ENCODE data around the gene ADARB1.
A peak's percentile ranks its signal among the peaks of the same experiment; 100 is the strongest.

ADARB1 gene

GRCh38 chr21:45125357-45125756, 51.0 kb downstream of the ADARB1 start:
- H3K9me3 ChIP-seq (ENCODE audit: control insufficient read depth in 2 of 2, low read length in 2 of 2) = no peaks in the 10 kb centered on the region
- no peak overlapping the region for H3K27ac ChIP-seq (ENCODE audit: low read depth in 2 of 2, low read length in 2 of 2)
- peaks cover 0 to 8% of the 10 kb centered on the region in 2 donors for H3K4me1 ChIP-seq (ENCODE audit: control insufficient read depth in 2 of 2, insufficient read depth in 2 of 2, low read length in 2 of 2)
- no peak overlapping the region for H3K4me3 ChIP-seq (ENCODE audit: low read length in 2 of 2)
- no peaks in the 10 kb centered on the region for H3K36me3 ChIP-seq (ENCODE audit: control insufficient read depth in 2 of 2, insufficient read depth in 2 of 2, low read length in 2 of 2)
- no peaks in the 10 kb centered on the region for H3K27me3 ChIP-seq (ENCODE audit: control insufficient read depth in 2 of 2, insufficient read depth in 2 of 2, low read length in 2 of 2)
- no peak overlapping the region for H3K9ac ChIP-seq (ENCODE audit: low read depth in 1 of 2, low read length in 2 of 2)

GRCh38 chr21:45126204-45126626, 51.8 kb downstream of the ADARB1 start:
- H3K4me3 ChIP-seq (ENCODE audit: low read length in 2 of 2) = no peak overlapping the region
- no peaks in the 10 kb centered on the region for H3K36me3 ChIP-seq (ENCODE audit: control insufficient read depth in 2 of 2, insufficient read depth in 2 of 2, low read length in 2 of 2)
- no peak overlapping the region for H3K9ac ChIP-seq (ENCODE audit: low read depth in 1 of 2, low read length in 2 of 2)
- H3K4me1 ChIP-seq (ENCODE audit: control insufficient read depth in 2 of 2, insufficient read depth in 2 of 2, low read length in 2 of 2) = peaks cover 0 to 2% of the 10 kb centered on the region in 2 donors
- no peaks in the 10 kb centered on the region for H3K9me3 ChIP-seq (ENCODE audit: control insufficient read depth in 2 of 2, low read length in 2 of 2)
- no peaks in the 10 kb centered on the region for H3K27me3 ChIP-seq (ENCODE audit: control insufficient read depth in 2 of 2, insufficient read depth in 2 of 2, low read length in 2 of 2)
- no peak overlapping the region for H3K27ac ChIP-seq (ENCODE audit: low read depth in 2 of 2, low read length in 2 of 2)

- Histone ChIP-seq H3K9ac (ENCODE audit: low read depth in 1 of 2, low read length in 2 of 2) (no peak overlapping the region), H3K4me3 (ENCODE audit: low read length in 2 of 2) (no peak overlapping the region), H3K4me1 (ENCODE audit: control insufficient read depth in 2 of 2, insufficient read depth in 2 of 2, low read length in 2 of 2) (no peaks in the 10 kb centered on the region), H3K36me3 (ENCODE audit: control insufficient read depth in 2 of 2, insufficient read depth in 2 of 2, low read length in 2 of 2) (no peaks in the 10 kb centered on the region), H3K27ac (ENCODE audit: low read depth in 2 of 2, low read length in 2 of 2) (no peak overlapping the region), H3K27me3 (ENCODE audit: control insufficient read depth in 2 of 2, insufficient read depth in 2 of 2, low read length in 2 of 2) (no peaks in the 10 kb centered on the region), H3K9me3 (ENCODE audit: control insufficient read depth in 2 of 2, low read length in 2 of 2) (no peaks in the 10 kb centered on the region)
Measured at GRCh38 chr21:45126983-45127382, 52.6 kb downstream of the ADARB1 start.

GRCh38 chr21:45127937-45128336, 53.6 kb downstream of the ADARB1 start:
- H3K36me3 ChIP-seq (ENCODE audit: control insufficient read depth in 2 of 2, insufficient read depth in 2 of 2, low read length in 2 of 2) = no peaks in the 10 kb centered on the region
- no peak overlapping the region for H3K27ac ChIP-seq (ENCODE audit: low read depth in 2 of 2, low read length in 2 of 2)
- H3K27me3 ChIP-seq (ENCODE audit: control insufficient read depth in 2 of 2, insufficient read depth in 2 of 2, low read length in 2 of 2) = no peaks in the 10 kb centered on the region
- H3K9ac ChIP-seq (ENCODE audit: low read depth in 1 of 2, low read length in 2 of 2) = no peak overlapping the region
- no peaks in the 10 kb centered on the region for H3K4me1 ChIP-seq (ENCODE audit: control insufficient read depth in 2 of 2, insufficient read depth in 2 of 2, low read length in 2 of 2)
- H3K4me3 ChIP-seq (ENCODE audit: low read length in 2 of 2) = no peak overlapping the region
- no peaks in the 10 kb centered on the region for H3K9me3 ChIP-seq (ENCODE audit: control insufficient read depth in 2 of 2, low read length in 2 of 2)

- no peak overlapping the region for H3K9ac ChIP-seq (ENCODE audit: low read depth in 1 of 2, low read length in 2 of 2)
Measured at GRCh38 chr21:45128613-45129188, 54.3 kb downstream of the ADARB1 start.

GRCh38 chr21:45129189-45129923, 55.0 kb downstream of the ADARB1 start:
- H3K4me1 ChIP-seq (ENCODE audit: control insufficient read depth in 2 of 2, insufficient read depth in 2 of 2, low read length in 2 of 2) = no peaks in the 10 kb centered on the region
- H3K9me3 ChIP-seq (ENCODE audit: control insufficient read depth in 2 of 2, low read length in 2 of 2) = no peaks in the 10 kb centered on the region
- H3K27me3 ChIP-seq (ENCODE audit: control insufficient read depth in 2 of 2, insufficient read depth in 2 of 2, low read length in 2 of 2) = no peaks in the 10 kb centered on the region
- no peak overlapping the region for H3K9ac ChIP-seq (ENCODE audit: low read depth in 1 of 2, low read length in 2 of 2)
- H3K27ac ChIP-seq (ENCODE audit: low read depth in 2 of 2, low read length in 2 of 2) = peak overlapping the region in 1 of 2 donors; percentile 19
- no peak overlapping the region for H3K4me3 ChIP-seq (ENCODE audit: low read length in 2 of 2)
- no peaks in the 10 kb centered on the region for H3K36me3 ChIP-seq (ENCODE audit: control insufficient read depth in 2 of 2, insufficient read depth in 2 of 2, low read length in 2 of 2)

More at GRCh38 chr21:45128613-45129188, 54.3 kb downstream of the ADARB1 start:
- Histone ChIP-seq H3K4me3 (ENCODE audit: low read length in 2 of 2) (no peak overlapping the region), H3K4me1 (ENCODE audit: control insufficient read depth in 2 of 2, insufficient read depth in 2 of 2, low read length in 2 of 2) (no peaks in the 10 kb centered on the region), H3K9me3 (ENCODE audit: control insufficient read depth in 2 of 2, low read length in 2 of 2) (no peaks in the 10 kb centered on the region), H3K27me3 (ENCODE audit: control insufficient read depth in 2 of 2, insufficient read depth in 2 of 2, low read length in 2 of 2) (no peaks in the 10 kb centered on the region), H3K36me3 (ENCODE audit: control insufficient read depth in 2 of 2, insufficient read depth in 2 of 2, low read length in 2 of 2) (no peaks in the 10 kb centered on the region), H3K27ac (ENCODE audit: low read depth in 2 of 2, low read length in 2 of 2) (no peak overlapping the region)

- no peaks in the 10 kb centered on the region for H3K4me1 ChIP-seq (ENCODE audit: control insufficient read depth in 2 of 2, insufficient read depth in 2 of 2, low read length in 2 of 2)
- H3K9me3 ChIP-seq (ENCODE audit: control insufficient read depth in 2 of 2, low read length in 2 of 2) = no peaks in the 10 kb centered on the region
- no peak overlapping the region for H3K4me3 ChIP-seq (ENCODE audit: low read length in 2 of 2)
- H3K27ac ChIP-seq (ENCODE audit: low read depth in 2 of 2, low read length in 2 of 2) = no peak overlapping the region
- H3K9ac ChIP-seq (ENCODE audit: low read depth in 1 of 2, low read length in 2 of 2) = no peak overlapping the region
- no peaks in the 10 kb centered on the region for H3K36me3 ChIP-seq (ENCODE audit: control insufficient read depth in 2 of 2, insufficient read depth in 2 of 2, low read length in 2 of 2)
- H3K27me3 ChIP-seq (ENCODE audit: control insufficient read depth in 2 of 2, insufficient read depth in 2 of 2, low read length in 2 of 2) = no peaks in the 10 kb centered on the region
Measured at GRCh38 chr21:45130324-45130774, 56.0 kb downstream of the ADARB1 start.

GRCh38 chr21:45131537-45131999, 57.2 kb downstream of the ADARB1 start:
- no peak overlapping the region for H3K4me3 ChIP-seq (ENCODE audit: low read length in 2 of 2)
- no peak overlapping the region for H3K27ac ChIP-seq (ENCODE audit: low read depth in 2 of 2, low read length in 2 of 2)
- no peak overlapping the region for H3K9ac ChIP-seq (ENCODE audit: low read depth in 1 of 2, low read length in 2 of 2)
- H3K4me1 ChIP-seq (ENCODE audit: control insufficient read depth in 2 of 2, insufficient read depth in 2 of 2, low read length in 2 of 2) = no peaks in the 10 kb centered on the region
- no peaks in the 10 kb centered on the region for H3K9me3 ChIP-seq (ENCODE audit: control insufficient read depth in 2 of 2, low read length in 2 of 2)
- H3K36me3 ChIP-seq (ENCODE audit: control insufficient read depth in 2 of 2, insufficient read depth in 2 of 2, low read length in 2 of 2) = no peaks in the 10 kb centered on the region
- H3K27me3 ChIP-seq (ENCODE audit: control insufficient read depth in 2 of 2, insufficient read depth in 2 of 2, low read length in 2 of 2) = no peaks in the 10 kb centered on the region

- Histone ChIP-seq H3K27ac (ENCODE audit: low read depth in 2 of 2, low read length in 2 of 2) (no peak overlapping the region), H3K9ac (ENCODE audit: low read depth in 1 of 2, low read length in 2 of 2) (no peak overlapping the region), H3K4me1 (ENCODE audit: control insufficient read depth in 2 of 2, insufficient read depth in 2 of 2, low read length in 2 of 2) (peaks cover 4 to 5% of the 10 kb centered on the region in 2 donors)
Measured at GRCh38 chr21:45132841-45133573, 58.6 kb downstream of the ADARB1 start.

More at GRCh38 chr21:45132841-45133573, 58.6 kb downstream of the ADARB1 start:
- no peaks in the 10 kb centered on the region for H3K36me3 ChIP-seq (ENCODE audit: control insufficient read depth in 2 of 2, insufficient read depth in 2 of 2, low read length in 2 of 2)
- no peaks in the 10 kb centered on the region for H3K27me3 ChIP-seq (ENCODE audit: control insufficient read depth in 2 of 2, insufficient read depth in 2 of 2, low read length in 2 of 2)
- no peaks in the 10 kb centered on the region for H3K9me3 ChIP-seq (ENCODE audit: control insufficient read depth in 2 of 2, low read length in 2 of 2)
- no peak overlapping the region for H3K4me3 ChIP-seq (ENCODE audit: low read length in 2 of 2)
